HEK293 (cell line): ENCODE results near the gene DNMBP.

ENCODE experiments used
- CTCF ChIA-PET: fragments of 350-600 bp; formaldehyde crosslinking; extraction: SDS; loops from one replicate; lab custom pipeline; 2021; ENCODE audit warnings: antibody characterized with exemption; lab: Yijun Ruan, JAX
- POLR2A ChIA-PET: fragments of 300-600 bp; formaldehyde crosslinking; extraction: SDS; loops from one replicate; lab custom pipeline; 2020; ENCODE audit warnings: antibody characterized with exemption, inconsistent platforms; lab: Yijun Ruan, JAX
- H3K27ac ChIP-seq: fragments of 200-500 bp; sonication (Bioruptor generic); 2 replicates; pipeline ENCODE4 v1.5.1; 2014; ENCODE audit warnings: low read depth, low read length, control low read depth, inconsistent platforms; ENCODE audit errors: extremely low read depth
- H3K36me3 ChIP-seq, 2 experiments: fragments of 200-500 bp in 1 of 2; sonication (Bioruptor generic) in 1 of 2; 1 replicate in 1 of 2; 2 replicates in 1 of 2; pipeline ENCODE4 v1.5.1; 2014 to 2017; ENCODE audit warnings: inconsistent platforms in 2 of 2, low read length in 2 of 2; ENCODE audit not compliant: control insufficient read depth in 2 of 2, insufficient read depth in 1 of 2
- H3K4me1 ChIP-seq: fragments of 200-500 bp; sonication (Bioruptor generic); 2 replicates; pipeline ENCODE4 v1.5.1; 2014; ENCODE audit warnings: mild to moderate bottlenecking, low read length, inconsistent platforms; ENCODE audit not compliant: control insufficient read depth, insufficient read depth
- H3K4me3 ChIP-seq: 2 replicates; pipeline ENCODE4 v1.5.1; 2011; ENCODE audit warnings: low read depth, mild to moderate bottlenecking, control low read depth, low read length, moderate library complexity
- H3K9me3 ChIP-seq: fragments of 200-500 bp; sonication (Bioruptor generic); 2 replicates; pipeline ENCODE4 v1.5.1; 2014; ENCODE audit warnings: low read depth, low read length, inconsistent platforms; ENCODE audit not compliant: control insufficient read depth, insufficient read depth
- BCL11B ChIP-seq: fragments of 450-650 bp; formaldehyde crosslinking; IDR thresholded peaks from 2 replicates; pipeline ENCODE4 v1.5.1; 2016; ENCODE audit warnings: low read depth, missing biosample characterization, missing genetic modification characterization
- IKZF3 ChIP-seq: fragments of 450-650 bp; IDR thresholded peaks from 2 replicates; pipeline ENCODE4 v1.5.0; 2018; ENCODE audit warnings: missing biosample characterization, mild to moderate bottlenecking, missing genetic modification characterization, moderate library complexity
- KLF1 ChIP-seq: fragments of 450-650 bp; formaldehyde crosslinking; IDR thresholded peaks from 2 replicates; pipeline ENCODE4 v1.5.1; 2016; ENCODE audit warnings: missing biosample characterization, missing genetic modification characterization
- KLF9 ChIP-seq: fragments of 450-650 bp; formaldehyde crosslinking; IDR thresholded peaks from 2 replicates; pipeline ENCODE4 v1.5.1; 2016; ENCODE audit warnings: missing biosample characterization, missing genetic modification characterization, low read depth
- MYNN ChIP-seq: fragments of 450-650 bp; formaldehyde crosslinking; IDR thresholded peaks from 2 replicates; pipeline ENCODE4 v1.5.1; 2016; ENCODE audit warnings: missing biosample characterization, missing genetic modification characterization, borderline replicate concordance
- MZF1 ChIP-seq: fragments of 450-650 bp; formaldehyde crosslinking; IDR thresholded peaks from 2 replicates; pipeline ENCODE4 v1.5.1; 2017; ENCODE audit warnings: missing biosample characterization, missing genetic modification characterization, borderline replicate concordance
- SETDB1 ChIP-seq: IDR thresholded peaks from one replicate; pipeline ENCODE4 v1.6.1; 2017; ENCODE audit warnings: mild to moderate bottlenecking, low read length, moderate library complexity, mixed read lengths; ENCODE audit not compliant: insufficient read length
- WT1 ChIP-seq: fragments of 450-650 bp; formaldehyde crosslinking; IDR thresholded peaks from 2 replicates; pipeline ENCODE4 v1.5.1; 2016; ENCODE audit warnings: missing biosample characterization, missing genetic modification characterization
- ZBTB17 ChIP-seq: fragments of 450-650 bp; formaldehyde crosslinking; IDR thresholded peaks from 2 replicates; pipeline ENCODE4 v1.5.1; 2016; ENCODE audit warnings: missing biosample characterization, missing genetic modification characterization
- ZEB2 ChIP-seq: fragments of 450-650 bp; formaldehyde crosslinking; IDR thresholded peaks from 2 replicates; pipeline ENCODE4 v1.5.1; 2016; ENCODE audit warnings: missing biosample characterization, missing genetic modification characterization
- ZNF175 ChIP-seq: fragments of 450-650 bp; formaldehyde crosslinking; IDR thresholded peaks from 2 replicates; pipeline ENCODE4 v1.5.1; 2016; ENCODE audit warnings: missing biosample characterization, missing genetic modification characterization
- ZNF335 ChIP-seq: fragments of 450-650 bp; formaldehyde crosslinking; conservative IDR thresholded peaks from 2 replicates; pipeline ENCODE4 v1.5.1; 2016; ENCODE audit warnings: missing biosample characterization, missing genetic modification characterization
- ZNF544 ChIP-seq: fragments of 450-650 bp; formaldehyde crosslinking; IDR thresholded peaks from 2 replicates; pipeline ENCODE4 v1.5.0; 2017; ENCODE audit warnings: missing biosample characterization, missing genetic modification characterization
- ZNF548 ChIP-seq: fragments of 450-650 bp; formaldehyde crosslinking; IDR thresholded peaks from 2 replicates; pipeline ENCODE4 v1.5.1; 2016; ENCODE audit warnings: missing biosample characterization, missing genetic modification characterization
- ZSCAN16 ChIP-seq: fragments of 450-650 bp; formaldehyde crosslinking; IDR thresholded peaks from 2 replicates; pipeline ENCODE4 v1.5.1; 2016; ENCODE audit warnings: missing biosample characterization, missing genetic modification characterization
- ZXDB ChIP-seq: fragments of 450-650 bp; formaldehyde crosslinking; IDR thresholded peaks from 2 replicates; pipeline ENCODE4 v1.5.1; 2016; ENCODE audit warnings: missing biosample characterization, missing genetic modification characterization
- TF ChIP-seq, protein P1 (sequence below): sonication (generic); formaldehyde crosslinking; IDR thresholded peaks from 2 replicates; pipeline ENCODE4 v1.8.1; 2022; ENCODE audit warnings: mild to moderate bottlenecking, moderate library complexity, missing genetic modification reagents
- TF ChIP-seq, protein P2 (sequence below): fragments of 450-650 bp; formaldehyde crosslinking; IDR thresholded peaks from 2 replicates; pipeline ENCODE4 v1.5.1; 2016; ENCODE audit warnings: missing biosample characterization, missing genetic modification characterization
- TF ChIP-seq, protein P3 (sequence below): fragments of 450-650 bp; formaldehyde crosslinking; IDR thresholded peaks from 2 replicates; pipeline ENCODE4 v1.5.1; 2016; ENCODE audit warnings: missing biosample characterization, missing genetic modification characterization, borderline replicate concordance

Gene DNMBP

DNA sequence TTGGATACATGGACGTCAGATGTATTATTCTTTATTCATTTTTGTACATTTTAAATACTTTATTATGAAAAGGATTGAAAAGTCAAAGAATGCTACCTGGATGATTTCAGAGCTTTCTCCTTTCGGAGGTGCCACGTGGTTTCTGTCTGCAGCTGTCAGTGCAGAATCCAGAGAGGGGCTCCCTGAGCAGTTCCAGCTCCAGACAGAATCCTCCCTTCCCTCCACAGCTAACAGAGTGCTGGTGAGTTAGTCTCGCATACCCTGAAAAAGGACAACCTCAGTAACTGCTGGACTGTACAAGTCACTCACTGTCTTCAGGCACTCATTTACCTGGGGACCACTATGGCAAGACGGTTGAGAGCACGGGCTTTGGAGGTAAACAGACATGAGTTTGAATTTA lies 10.9 kb downstream of the DNMBP start:
- H3K27ac ChIP-seq = no peak overlapping the region

DNA sequence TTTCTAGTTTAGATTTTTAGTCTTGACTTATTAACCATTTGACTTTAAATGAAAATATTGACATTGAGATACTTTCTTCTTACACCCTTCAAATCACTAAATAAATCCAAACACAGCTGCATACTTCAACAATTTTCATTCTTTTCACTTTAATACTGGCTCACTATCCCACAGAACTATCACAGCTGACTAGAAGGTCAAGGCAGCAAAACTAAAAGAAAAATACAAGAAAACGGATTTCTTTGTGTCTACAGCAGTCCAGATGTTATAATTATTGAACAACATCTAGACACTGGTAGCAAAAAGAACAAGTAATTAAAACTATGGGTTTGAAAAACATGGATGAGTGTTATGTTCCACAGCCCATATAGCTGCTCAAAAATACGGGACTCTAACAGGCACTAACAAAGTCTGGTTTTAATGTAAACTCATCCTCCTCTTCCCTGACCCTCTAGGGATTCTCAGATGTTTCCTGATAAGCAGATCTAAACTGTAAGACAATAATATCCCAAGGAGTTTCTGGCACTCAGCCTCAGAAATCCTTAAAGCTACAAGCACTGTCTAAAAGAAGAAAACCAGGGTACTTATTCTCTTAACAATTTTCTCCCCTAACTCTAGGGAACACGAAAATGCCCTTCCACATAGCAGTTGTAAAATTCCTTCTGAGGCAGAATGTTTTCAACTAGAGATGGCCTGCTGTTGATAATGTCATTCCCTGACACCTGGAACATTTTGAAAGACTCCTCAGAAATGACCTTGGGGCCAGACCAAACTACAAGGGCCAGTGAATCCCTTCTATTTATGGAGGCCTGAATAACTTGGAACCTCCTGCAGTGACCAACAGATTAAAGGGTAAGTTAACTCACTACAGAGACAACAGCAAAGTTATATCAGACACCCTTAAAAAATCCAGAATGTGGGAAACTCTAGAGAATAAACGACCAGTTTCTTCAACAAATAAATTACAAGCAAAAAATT lies 12.8 kb downstream of the DNMBP start:
- H3K36me3 ChIP-seq = no peaks in the 10 kb centered on the region
- no peak overlapping the region; the same call in 1 of the 2 replicates for H3K27ac ChIP-seq
- ChIA-PET POLR2A (interaction anchor here (0.6 to 0.8 kb wide), 2 partner anchors 9 to 16 kb away, joined by 3 to 4 read pairs; no protein-coding TSS in a partner anchor), CTCF (interaction anchor here (1.1 to 1.7 kb wide), 5 partner anchors 11 to 151 kb away, joined by 3 to 5 read pairs (median 3); partner anchors contain the start of gene DNMBP)
- peaks cover 26% of the 10 kb centered on the region for H3K4me1 ChIP-seq
- no peak overlapping the region for H3K4me3 ChIP-seq
- no peaks in the 10 kb centered on the region for H3K9me3 ChIP-seq
- TF ChIP-seq BCL11B = no peak
- TF ChIP-seq IKZF3 = peak; percentile 54; the same call in 1 of the 2 replicates
- TF ChIP-seq, protein P1, sequence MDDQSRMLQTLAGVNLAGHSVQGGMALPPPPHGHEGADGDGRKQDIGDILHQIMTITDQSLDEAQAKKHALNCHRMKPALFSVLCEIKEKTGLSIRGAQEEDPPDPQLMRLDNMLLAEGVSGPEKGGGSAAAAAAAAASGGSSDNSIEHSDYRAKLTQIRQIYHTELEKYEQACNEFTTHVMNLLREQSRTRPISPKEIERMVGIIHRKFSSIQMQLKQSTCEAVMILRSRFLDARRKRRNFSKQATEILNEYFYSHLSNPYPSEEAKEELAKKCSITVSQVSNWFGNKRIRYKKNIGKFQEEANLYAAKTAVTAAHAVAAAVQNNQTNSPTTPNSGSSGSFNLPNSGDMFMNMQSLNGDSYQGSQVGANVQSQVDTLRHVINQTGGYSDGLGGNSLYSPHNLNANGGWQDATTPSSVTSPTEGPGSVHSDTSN (CRISPR knock-in tag) = no peak
- 0 out of 2 replicates have a peak, but pooled peaks have one; percentile 18 for TF ChIP-seq ZEB2
- TF ChIP-seq, protein P2, sequence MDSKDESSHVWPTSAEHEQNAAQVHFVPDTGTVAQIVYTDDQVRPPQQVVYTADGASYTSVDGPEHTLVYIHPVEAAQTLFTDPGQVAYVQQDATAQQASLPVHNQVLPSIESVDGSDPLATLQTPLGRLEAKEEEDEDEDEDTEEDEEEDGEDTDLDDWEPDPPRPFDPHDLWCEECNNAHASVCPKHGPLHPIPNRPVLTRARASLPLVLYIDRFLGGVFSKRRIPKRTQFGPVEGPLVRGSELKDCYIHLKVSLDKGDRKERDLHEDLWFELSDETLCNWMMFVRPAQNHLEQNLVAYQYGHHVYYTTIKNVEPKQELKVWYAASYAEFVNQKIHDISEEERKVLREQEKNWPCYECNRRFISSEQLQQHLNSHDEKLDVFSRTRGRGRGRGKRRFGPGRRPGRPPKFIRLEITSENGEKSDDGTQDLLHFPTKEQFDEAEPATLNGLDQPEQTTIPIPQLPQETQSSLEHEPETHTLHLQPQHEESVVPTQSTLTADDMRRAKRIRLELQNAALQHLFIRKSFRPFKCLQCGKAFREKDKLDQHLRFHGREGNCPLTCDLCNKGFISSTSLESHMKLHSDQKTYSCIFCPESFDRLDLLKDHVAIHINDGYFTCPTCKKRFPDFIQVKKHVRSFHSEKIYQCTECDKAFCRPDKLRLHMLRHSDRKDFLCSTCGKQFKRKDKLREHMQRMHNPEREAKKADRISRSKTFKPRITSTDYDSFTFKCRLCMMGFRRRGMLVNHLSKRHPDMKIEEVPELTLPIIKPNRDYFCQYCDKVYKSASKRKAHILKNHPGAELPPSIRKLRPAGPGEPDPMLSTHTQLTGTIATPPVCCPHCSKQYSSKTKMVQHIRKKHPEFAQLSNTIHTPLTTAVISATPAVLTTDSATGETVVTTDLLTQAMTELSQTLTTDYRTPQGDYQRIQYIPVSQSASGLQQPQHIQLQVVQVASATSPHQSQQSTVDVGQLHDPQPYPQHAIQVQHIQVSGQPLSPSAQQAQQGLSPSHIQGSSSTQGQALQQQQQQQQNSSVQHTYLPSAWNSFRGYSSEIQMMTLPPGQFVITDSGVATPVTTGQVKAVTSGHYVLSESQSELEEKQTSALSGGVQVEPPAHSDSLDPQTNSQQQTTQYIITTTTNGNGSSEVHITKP (tag by site-specific recombination) = peak; percentile 45; the same call in 1 of the 2 replicates
- TF ChIP-seq ZBTB17 (tag by site-specific recombination) = peak; percentile 27; the same call in 1 of the 2 replicates
- TF ChIP-seq ZNF335 (tag by site-specific recombination) = 0 out of 2 replicates have a peak, but pooled peaks have one; percentile 18
- TF ChIP-seq KLF9 (tag by site-specific recombination) = no peak
- TF ChIP-seq ZNF548 (tag by site-specific recombination) = no peak
- no peak for TF ChIP-seq MYNN (tag by site-specific recombination)
- TF ChIP-seq MZF1 (tag by site-specific recombination) = peak; percentile 56; the same call in 1 of the 2 replicates
- peak; percentile 55; the same call in 1 of the 2 replicates for TF ChIP-seq WT1 (tag by site-specific recombination)
- no peak for TF ChIP-seq KLF1 (tag by site-specific recombination)

More for the DNA sequence above, 10.9 kb downstream of the DNMBP start:
- H3K9me3 ChIP-seq = no peaks in the 10 kb centered on the region
- TF ChIP-seq, protein P3, sequence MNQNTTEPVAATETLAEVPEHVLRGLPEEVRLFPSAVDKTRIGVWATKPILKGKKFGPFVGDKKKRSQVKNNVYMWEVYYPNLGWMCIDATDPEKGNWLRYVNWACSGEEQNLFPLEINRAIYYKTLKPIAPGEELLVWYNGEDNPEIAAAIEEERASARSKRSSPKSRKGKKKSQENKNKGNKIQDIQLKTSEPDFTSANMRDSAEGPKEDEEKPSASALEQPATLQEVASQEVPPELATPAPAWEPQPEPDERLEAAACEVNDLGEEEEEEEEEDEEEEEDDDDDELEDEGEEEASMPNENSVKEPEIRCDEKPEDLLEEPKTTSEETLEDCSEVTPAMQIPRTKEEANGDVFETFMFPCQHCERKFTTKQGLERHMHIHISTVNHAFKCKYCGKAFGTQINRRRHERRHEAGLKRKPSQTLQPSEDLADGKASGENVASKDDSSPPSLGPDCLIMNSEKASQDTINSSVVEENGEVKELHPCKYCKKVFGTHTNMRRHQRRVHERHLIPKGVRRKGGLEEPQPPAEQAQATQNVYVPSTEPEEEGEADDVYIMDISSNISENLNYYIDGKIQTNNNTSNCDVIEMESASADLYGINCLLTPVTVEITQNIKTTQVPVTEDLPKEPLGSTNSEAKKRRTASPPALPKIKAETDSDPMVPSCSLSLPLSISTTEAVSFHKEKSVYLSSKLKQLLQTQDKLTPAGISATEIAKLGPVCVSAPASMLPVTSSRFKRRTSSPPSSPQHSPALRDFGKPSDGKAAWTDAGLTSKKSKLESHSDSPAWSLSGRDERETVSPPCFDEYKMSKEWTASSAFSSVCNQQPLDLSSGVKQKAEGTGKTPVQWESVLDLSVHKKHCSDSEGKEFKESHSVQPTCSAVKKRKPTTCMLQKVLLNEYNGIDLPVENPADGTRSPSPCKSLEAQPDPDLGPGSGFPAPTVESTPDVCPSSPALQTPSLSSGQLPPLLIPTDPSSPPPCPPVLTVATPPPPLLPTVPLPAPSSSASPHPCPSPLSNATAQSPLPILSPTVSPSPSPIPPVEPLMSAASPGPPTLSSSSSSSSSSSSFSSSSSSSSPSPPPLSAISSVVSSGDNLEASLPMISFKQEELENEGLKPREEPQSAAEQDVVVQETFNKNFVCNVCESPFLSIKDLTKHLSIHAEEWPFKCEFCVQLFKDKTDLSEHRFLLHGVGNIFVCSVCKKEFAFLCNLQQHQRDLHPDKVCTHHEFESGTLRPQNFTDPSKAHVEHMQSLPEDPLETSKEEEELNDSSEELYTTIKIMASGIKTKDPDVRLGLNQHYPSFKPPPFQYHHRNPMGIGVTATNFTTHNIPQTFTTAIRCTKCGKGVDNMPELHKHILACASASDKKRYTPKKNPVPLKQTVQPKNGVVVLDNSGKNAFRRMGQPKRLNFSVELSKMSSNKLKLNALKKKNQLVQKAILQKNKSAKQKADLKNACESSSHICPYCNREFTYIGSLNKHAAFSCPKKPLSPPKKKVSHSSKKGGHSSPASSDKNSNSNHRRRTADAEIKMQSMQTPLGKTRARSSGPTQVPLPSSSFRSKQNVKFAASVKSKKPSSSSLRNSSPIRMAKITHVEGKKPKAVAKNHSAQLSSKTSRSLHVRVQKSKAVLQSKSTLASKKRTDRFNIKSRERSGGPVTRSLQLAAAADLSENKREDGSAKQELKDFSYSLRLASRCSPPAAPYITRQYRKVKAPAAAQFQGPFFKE = no peak
- TF ChIP-seq SETDB1 (no peak), MYNN (tag by site-specific recombination) (no peak), ZXDB (tag by site-specific recombination) (no peak), ZSCAN16 (no peak), IKZF3 (no peak), ZNF544 (tag by site-specific recombination) (no peak), ZNF175 (tag by site-specific recombination) (no peak)
- ChIA-PET CTCF (interaction anchor here (0.6 to 1.1 kb wide), 3 partner anchors 10 to 520 kb away, joined by 4 to 8 read pairs (median 4); partner anchors contain the start of gene DNMBP), POLR2A (no interaction called here)
- peaks cover 24% of the 10 kb centered on the region for H3K4me1 ChIP-seq
- no peaks in the 10 kb centered on the region for H3K36me3 ChIP-seq
- H3K4me3 ChIP-seq = no peak overlapping the region
